GM19351 (cell line): ENCODE measurements around the gene SS18L1.
"Not testable (repeated sequence)": the region's sequence is repeated elsewhere in the genome, so short reads cannot be mapped to it uniquely, and the experiment has no call there.

Experiments used
- ATAC-seq: cut with Tn5 transposase; IDR thresholded peaks from one replicate; pipeline ENCODE4 v1.9.1; 2021; ENCODE audit warnings: mild to moderate bottlenecking, moderate library complexity; ENCODE audit not compliant: unreplicated experiment

The SS18L1 gene, protein sequence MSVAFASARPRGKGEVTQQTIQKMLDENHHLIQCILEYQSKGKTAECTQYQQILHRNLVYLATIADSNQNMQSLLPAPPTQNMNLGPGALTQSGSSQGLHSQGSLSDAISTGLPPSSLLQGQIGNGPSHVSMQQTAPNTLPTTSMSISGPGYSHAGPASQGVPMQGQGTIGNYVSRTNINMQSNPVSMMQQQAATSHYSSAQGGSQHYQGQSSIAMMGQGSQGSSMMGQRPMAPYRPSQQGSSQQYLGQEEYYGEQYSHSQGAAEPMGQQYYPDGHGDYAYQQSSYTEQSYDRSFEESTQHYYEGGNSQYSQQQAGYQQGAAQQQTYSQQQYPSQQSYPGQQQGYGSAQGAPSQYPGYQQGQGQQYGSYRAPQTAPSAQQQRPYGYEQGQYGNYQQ

DNA sequence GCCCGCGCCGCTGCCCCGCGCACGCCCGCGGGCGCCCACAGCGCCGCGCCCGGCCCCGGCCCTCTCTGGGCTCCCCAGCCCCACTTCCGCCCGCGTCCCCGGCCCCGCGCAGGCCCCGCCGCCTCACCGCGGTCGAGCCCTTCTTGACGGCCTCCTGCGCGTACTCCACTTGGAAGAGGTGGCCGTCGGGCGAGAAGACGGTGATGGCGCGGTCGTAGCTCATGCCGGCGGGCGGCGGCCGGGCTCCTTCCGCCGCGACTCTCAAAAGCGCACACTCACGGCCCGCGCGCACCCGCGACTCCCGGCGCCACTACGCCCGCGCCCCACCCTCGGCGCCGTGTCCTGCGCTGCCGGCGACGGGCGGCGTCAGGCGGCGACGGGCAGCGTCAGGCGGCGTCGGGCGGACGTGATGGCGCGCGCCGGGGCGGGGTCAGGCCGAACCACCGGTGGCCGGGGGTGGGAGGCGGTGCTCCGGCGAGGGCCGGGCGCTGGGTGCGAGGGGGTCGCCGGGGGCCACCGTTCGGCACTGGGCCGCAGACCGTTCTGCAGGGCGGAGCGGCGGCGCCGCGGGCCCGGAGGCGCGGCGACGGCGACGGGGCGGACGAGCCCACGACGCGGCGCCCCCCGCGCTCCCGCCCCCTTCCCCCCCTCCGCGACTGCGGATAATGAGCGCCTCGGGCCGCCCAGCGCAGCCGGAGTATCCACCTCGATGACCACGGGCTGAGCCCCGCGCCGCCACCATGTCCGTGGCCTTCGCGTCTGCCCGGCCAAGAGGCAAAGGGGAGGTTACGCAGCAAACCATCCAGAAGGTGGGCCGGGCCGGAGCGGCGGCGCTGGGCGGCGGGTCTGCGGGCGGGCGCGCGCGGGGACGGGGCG lies at the start of gene SS18L1, which contains the start of gene PSMA7:
TSS of gene SS18L1 (plus strand) at position 689 of the 876 bp plus-strand sequence. CDS start at position 741, 52 bp downstream.
TSS of gene PSMA7 (minus strand) at position 314 of the 876 bp plus-strand sequence. CDS start at position 223, 91 bp downstream.
- ATAC-seq = peak; percentile 73

DNA sequence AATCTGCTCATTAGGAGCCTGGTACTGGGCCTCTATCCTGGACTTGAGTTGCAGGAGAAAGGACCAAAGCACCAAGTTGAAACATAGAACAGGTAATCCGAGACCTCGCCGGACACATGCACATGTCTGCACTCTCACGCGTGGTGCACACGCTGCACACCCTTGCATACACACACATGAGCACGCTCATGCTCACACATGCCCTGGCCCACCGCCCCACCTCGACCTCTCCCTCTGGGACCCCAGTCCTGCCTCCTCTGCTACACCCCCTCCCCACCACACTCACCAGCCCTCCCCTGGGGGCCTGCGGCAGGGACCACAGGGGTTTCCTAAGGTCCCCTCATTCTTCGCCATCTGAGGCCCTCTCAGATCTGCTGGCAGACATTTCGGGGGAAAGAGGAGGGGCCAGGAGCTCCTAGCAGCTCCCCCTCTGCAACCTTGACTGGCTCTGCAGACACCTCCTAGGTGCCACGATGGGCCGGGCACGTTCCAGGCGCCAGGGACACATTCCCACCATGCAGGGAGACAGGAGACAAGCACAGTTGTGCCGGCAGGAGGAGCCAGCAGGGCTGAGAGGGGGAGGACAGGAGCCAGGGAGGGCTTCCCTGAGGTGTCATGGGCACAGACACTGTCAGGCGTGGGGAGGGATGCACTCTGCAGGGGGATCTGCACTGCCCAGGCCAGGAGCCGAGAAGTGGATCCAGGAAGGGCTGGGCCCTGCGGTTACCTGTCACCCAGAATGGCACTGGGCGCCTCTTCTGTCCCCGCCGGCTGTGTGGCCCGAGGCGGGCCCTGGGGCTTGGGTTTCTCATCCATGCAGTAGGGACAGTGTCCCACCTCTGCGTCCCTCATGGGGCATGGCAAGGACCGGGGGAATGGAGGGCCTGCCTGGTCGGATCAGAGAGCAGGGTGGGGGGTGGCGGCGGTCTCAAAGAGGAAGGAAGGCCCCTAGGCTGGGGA lies 46.9 kb upstream of the SS18L1 start:
- no peak for ATAC-seq

DNA sequence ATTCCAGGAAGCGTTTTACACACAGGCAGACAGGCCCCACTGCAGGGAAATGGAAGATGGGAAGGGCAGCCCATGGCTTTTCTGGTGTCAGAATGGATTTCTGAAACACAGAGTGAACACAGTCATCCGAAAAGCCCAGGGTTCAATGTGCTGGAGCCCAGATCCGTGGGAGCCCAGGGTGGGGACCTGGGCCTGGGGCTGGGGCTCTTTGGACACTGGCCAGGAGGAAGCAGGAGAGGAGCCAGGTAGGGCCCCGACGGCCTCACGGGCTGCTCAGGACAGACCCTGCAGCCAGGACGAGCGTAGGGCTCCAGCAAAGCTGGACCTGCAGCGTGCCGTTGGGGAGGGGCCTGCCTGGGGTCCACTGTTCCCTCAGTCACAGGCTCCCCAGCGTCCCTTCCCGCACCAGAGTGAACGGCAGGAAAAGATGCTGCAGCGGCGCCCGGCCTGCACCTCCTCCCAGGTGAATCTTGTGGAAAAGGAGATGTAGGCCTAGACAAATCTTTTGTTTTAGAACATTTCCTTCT lies 45.6 kb upstream of the SS18L1 start:
- no peak for ATAC-seq

DNA sequence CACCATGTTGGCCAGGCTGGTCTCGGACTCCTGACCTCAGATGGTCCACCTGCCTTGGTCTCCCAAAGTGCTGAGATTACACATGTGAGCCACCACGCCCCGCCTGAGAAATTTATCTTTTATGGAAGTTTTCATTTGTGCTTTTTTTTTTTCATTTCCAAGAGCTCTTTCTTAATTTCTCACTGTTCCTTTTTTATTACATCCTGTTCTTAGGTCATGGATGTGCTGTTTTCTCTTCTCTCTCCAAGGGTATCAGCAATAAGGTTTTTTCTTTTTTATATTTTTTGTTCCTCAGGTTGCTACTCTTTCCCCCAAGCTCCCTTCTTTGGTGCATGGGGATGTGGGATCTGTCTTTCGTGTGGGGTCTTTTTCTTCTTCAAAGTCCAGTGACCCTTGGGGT lies 42.5 kb upstream of the SS18L1 start:
- no peak for ATAC-seq

DNA sequence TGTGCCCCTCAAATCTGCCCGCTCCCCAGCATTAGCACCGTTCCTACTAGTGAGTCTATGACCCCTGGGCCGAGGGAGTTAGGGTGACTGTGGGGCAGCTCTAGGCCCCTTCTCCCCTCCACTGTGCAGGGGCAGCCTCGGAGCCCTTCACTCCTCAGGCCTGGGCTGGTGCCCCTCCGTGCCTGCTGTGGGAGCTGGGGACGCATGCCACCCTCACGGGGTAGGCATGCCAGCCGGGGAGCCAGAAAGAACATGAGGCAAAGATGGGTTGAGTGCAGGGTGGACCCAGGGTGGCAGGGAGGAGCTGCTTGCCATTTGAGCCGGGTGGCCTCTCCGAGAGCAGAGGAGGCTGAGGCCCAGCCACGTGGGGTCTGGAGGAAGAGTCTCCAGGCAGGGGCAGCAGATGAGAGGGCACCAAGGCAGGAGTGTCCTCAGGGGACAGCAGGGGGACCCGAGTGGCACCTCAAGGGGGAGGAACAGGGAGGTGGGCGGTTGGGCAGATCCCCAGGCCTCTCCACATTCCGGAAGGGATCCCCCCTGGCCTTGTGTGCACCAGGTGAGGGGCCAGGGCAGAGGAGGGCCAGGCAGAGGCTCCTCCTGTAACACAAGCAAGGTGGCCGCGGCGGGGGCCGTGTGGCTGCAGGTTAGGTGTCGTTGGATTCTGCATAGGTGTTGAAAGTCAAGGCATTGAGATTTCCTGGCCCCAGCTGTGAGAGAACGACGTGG lies 39.9 kb upstream of the SS18L1 start:
- ATAC-seq = no peak

DNA sequence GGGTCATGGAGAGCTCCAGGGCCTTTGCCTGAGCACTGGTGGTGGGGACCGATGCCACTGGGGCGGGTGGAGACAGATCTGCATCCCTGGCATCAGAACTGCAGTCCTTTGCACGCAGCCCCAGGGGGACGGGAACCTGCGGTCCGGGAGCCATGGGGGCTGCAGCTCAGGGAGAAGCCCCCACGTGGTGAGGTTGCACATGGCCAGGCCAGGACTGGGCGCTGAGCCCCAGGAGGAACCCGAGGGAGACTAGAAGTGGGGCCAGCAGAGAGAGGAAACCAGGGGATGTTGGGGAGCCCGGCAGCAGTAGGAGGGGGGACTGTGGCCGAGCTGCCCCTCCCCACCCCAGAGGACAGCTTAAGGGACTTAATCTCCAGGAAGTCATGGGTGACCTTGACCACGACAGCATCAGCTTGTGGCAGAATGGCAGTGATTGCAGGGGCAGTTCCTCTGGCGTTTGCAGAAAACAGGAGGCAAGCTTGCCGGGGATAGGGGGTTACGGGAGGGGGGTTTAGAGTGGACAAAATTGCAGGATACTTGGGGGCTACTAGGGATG lies 39.3 kb upstream of the SS18L1 start:
- no peak for ATAC-seq

DNA sequence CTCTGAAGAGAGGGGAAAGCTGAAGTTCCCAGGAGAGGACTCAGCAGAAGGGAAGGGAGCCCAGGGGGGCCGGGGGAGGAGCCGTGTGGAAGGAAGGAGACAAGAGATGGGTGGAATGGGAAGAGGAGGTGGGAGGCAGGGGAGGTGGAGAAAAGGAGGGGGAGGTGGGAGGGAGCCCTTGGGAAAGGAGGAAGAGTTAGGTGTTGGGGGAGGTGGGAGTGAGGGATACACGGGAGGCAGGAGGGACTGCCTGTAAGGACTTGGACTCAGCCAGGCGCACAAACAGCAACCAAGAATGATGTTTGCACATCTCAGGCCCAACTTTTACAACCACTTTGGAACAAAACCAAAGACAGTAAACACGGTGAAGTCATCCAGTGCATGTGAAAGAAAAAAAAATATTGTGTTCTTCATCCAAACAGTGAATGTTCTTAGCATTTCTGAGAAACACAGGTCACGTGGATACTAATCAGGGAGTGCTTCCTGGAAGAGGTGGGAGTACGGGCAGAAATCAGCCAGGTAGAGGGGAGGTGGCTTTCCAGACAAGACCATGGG lies 38.7 kb upstream of the SS18L1 start:
- ATAC-seq = no peak

DNA sequence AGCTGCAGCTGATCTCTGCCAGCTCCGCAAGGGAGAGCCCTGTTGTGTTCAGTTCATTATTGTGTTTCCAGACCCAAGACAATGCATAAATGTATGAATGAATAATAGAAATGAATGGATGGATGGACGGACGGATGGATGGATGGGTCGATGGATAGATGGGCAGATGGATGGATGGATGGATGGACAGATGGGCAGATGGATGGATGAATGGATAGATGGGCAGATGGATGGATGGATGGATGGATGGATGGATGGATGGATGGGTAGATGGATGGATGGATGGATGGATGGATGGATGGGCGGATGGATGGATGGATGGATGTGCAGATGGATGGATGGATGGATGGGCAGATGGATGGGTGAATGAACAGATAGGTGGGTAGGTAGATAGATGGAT lies 38.0 kb upstream of the SS18L1 start:
- no peak for ATAC-seq

DNA sequence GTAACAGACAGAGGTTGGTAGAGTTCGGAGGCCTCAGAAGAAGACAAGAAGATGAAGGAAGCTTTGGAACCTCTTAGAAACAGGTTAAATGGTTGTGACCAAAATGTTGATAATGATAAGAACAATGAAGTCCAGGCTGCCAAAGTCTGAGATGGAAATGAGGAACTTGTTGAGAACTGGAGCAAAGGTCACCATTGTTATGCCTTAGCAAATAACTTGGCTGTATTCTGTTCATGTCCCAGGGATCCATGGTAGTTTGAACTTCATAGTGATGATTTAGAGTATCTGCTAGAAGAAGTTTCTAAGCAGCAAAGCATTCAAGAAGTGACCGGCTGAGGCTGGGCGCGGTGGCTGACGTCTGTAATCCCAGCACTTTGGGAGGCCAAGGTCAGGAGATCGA lies 32.4 kb upstream of the SS18L1 start:
- ATAC-seq = no peak

DNA sequence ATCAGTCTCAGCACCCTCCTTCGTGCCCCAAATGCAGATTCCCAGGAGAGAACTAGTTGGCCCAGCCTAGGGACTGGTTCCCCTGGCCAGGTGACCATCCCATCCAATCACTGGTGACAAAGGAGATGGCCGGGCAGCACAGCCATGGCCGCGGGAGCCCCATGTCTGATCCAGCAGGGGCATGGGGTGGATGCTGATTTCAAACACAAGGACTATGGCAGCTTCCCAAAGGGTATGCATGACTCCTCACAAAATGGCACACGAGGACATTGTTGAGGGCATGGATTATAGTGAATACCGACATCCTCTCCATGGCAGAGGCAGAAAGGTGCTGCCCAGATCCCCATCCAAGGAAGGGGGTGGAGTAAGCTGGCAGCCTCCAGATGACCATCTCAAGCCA lies 31.2 kb upstream of the SS18L1 start:
- no peak for ATAC-seq

DNA sequence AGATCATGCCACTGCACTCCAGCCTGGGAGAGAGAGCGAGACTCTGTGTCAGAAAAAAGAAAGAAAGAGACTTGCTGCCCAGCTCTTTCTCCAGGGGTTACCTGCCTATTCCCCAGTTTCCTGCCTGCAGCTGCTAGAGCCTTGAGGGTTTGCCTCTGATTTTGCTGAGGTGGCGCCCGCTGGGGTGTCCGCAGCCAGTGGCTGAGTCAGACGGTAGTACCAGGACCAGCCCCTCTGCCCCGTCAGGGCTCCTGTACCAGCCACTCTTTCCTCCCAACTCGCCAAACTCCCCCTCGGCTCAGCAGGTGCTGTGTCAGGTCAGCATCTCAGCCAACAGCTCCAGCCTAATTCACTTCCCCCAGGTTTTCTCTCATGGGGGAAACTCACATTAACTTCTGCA lies 28.7 kb upstream of the SS18L1 start:
- no peak for ATAC-seq

DNA sequence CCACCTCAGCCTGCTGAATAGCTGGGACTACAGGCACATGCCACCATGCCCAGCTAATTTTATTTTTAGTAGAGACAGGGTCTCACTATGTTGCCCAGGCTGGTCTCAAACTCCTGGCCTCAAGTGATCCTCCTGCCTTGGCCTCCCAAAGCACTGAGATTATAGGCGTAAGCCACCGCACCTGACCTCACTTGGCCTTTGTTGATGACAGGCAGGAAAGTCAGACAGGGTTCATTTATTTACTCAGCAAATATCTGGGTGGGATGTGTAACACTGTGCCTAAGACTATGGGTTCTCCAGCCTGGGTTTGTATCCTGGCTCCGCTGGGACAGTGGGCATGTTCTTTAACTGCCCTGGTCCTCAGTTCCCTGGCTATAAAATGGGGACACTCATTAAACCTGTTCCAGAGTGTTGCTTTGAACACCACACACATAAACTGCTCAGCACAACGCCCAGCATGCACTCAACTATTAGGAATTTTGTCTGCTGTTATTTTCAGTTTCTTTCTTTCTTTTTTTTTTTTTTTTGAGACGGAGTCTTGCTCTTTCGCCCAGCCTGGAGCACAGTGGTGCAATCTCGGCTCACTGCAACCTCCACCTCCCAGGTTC lies 27.7 kb upstream of the SS18L1 start:
- ATAC-seq = not testable (repeated sequence)

DNA sequence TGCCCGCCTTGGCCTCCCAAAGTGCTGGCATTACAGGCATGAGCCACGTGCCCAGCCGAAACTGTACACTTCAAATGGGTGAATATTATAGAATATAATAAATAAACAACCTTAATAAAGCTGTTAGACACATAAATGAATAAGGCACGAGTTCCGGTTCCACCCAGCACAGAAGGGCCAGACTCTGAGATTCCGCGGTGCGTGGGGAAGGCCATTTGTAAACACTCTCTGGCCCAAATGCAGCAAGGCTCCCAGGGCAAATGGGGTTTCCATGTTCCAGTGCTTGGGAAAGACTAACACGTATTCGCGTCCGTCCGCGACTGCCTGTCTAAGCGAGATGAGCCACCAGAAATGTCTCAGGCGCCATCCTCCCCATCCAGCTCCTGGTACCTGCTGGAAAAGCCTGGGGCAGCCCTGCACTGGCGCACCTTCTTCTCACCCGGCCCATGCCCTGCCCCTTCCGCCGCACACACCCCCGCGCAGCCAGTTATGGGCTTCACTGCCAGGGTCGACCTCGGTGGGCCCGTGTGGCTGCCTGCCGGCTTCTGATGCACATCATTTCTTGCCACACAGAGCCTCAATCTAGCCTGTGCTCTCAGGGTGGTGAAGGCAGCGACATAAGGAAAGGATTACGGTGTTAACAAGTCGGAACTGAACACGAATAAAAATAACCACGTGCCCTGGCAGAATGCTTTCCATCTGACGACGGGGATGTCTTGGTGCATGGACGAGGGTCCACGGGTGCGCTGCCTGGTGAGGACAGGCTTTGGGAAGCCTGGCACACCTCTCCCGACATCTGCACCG lies 26.8 kb upstream of the SS18L1 start:
- no peak for ATAC-seq

DNA sequence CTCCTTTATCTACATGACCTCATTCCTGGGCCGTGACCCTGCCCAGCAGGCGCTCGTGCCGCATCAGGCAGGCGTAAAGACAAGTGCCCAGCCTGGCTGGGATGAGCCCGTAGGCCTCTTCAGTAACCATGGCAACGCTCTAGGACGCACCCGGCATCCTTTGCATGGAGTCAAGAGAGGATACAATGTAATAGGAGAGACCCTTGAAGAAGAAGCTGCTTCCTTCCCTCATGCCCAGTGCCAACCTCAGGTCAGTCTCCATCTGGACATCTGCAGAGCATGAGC lies 26.3 kb upstream of the SS18L1 start:
- no peak for ATAC-seq

DNA sequence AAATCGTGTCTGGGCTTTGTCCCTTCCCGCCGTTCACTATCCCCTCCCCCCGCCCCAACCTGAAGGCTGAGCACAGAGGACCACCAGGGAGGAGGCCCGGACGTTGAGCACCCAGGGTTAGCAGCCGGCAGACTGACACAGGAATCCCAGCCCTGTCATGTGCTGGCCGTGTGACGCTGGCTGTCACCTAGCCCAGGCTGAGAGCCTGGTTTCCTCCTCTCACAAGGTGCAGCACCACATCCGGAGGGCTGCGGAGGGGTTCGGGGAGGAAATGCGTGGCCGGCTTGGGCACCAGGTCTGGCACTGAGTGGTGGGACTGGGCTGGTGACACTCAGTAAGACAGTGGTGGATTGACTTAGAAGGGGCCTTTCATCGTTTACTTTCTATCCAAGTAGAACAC lies 25.9 kb upstream of the SS18L1 start:
- ATAC-seq = no peak

DNA sequence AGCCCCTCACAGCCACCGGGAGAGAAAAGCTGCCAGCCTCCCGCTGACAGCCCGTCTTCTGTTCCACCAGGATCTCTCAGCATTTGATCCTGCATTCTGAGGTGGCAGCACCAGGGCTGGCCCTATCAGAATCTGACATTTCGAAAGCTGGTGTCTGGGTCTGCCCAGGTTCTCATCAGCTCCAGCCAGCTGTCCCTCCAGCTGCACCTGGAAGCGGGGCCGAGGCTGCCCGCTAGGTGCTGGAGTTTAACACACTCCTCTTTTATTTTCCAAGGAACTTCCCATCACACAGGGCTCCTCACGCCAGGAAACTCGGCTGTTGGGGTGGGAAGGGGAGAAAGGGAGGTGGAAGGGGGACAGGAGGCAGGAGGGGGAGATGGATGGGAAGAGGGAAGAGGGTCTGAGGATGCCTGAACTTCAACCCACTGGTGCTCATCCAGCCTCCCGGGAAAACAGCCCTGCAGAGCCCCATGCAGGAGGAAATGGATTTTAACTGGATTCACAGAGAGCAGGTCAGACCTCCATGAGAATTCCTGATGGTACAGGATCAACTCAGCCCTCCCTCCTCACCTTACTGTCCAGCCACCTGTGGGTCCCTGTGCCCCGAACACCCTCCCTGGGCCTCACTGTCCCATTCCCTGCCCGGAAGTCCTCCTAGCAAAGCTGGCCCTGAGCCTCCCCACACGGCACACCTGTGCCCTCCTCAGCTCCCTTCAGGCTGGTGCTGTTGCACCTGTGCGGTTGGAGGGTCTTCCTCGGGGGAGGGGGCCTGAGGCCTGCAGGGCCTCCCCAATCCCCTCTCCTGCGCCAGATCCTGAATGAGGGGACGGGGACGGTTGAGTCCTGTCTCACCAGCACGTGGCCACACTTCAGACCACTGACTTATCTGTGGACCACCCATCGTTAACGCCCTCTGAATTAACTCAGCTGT lies 25.2 kb upstream of the SS18L1 start:
- ATAC-seq = no peak

DNA sequence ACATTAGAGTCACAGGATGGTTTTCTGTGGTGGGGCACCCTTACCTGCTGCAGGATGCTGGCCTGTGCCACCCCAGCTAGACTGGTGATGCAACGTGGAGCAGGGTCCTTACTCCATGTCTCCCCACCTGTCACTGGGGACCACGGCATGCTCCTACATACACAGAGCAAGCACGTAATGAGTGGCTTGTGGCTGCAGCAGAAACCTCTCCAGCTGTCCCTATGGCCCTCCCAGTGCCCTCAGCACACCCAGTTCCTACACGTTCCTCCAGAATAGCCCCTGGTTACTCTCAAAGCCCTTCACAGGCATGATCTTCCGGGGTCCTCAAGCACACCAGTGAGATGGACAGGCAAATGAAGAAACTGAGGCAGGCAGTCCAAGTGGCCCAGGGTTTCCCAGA lies 24.5 kb upstream of the SS18L1 start:
- no peak for ATAC-seq
